Fibroblast of lung (primary cell): ENCODE data around the gene LAX1.

ENCODE experiments used
- EZH2 ChIP-seq: IDR thresholded peaks from 2 replicates; pipeline ENCODE4 v1.5.1; 2012; ENCODE audit warnings: low read length, control low read depth, mild to moderate bottlenecking; ENCODE audit errors: missing control alignments
- TF ChIP-seq, protein P1 (sequence below), 2 donors: IDR thresholded peaks in 1 of 2; conservative IDR thresholded peaks in 1 of 2; 1 replicate in 1 of 2; 2 replicates in 1 of 2; pipeline ENCODE4 v1.5.1; 2011 to 2012; ENCODE audit warnings: low read length in 2 of 2, control low read depth in 1 of 2, inconsistent platforms in 1 of 2, low read depth in 1 of 2, mild to moderate bottlenecking in 1 of 2

DNA sequence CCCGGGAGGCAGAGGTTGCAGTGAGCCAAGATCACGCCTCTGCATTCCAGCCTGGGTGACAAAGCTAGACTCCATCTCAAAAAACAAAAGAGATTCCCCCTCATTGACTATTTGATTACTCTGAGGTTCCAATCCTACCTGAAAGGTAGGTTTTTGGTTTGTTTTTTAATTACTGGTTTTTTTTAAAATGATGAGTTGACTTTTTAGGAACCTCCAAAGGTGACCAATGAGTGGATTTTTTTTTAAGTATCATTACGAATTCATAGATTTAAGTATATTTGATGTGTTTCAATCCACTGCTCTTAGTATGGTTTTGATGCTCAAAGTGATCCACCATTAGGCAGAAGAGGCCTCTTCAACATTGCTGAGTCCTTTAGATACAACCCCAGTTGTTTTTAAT, 47.9 kb upstream of the LAX1 start:
- TF ChIP-seq, protein P1, sequence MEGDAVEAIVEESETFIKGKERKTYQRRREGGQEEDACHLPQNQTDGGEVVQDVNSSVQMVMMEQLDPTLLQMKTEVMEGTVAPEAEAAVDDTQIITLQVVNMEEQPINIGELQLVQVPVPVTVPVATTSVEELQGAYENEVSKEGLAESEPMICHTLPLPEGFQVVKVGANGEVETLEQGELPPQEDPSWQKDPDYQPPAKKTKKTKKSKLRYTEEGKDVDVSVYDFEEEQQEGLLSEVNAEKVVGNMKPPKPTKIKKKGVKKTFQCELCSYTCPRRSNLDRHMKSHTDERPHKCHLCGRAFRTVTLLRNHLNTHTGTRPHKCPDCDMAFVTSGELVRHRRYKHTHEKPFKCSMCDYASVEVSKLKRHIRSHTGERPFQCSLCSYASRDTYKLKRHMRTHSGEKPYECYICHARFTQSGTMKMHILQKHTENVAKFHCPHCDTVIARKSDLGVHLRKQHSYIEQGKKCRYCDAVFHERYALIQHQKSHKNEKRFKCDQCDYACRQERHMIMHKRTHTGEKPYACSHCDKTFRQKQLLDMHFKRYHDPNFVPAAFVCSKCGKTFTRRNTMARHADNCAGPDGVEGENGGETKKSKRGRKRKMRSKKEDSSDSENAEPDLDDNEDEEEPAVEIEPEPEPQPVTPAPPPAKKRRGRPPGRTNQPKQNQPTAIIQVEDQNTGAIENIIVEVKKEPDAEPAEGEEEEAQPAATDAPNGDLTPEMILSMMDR (conservative IDR thresholded peaks at IDR 0.05 in 1 of 2, IDR thresholded peaks at IDR 0.05 in 1 of 2; ENCODE audit: low read depth in 1 of 2, low read length in 2 of 2) = no peak
- no peak for TF ChIP-seq EZH2
